T-helper 2 cell (primary cell): ENCODE measurements around the gene SLC26A2.
"Not testable (repeated sequence)": the region's sequence is repeated elsewhere in the genome, so short reads cannot be mapped to it uniquely, and the experiment has no call there.

ENCODE experiments used
- DNase-seq, 5 experiments: peaks; one replicate each; pipeline versions ENCODE4 v3.0.0 to v3.0.0-alpha.2; 2012 to 2022

The SLC26A2 gene

GRCh38 chr5:149937610-149938009 lies 22.9 kb upstream of the SLC26A2 start:
- DNase-seq, result no peak

- no peak for DNase-seq
Measured at GRCh38 chr5:149938279-149938678, 22.3 kb upstream of the SLC26A2 start.

- no peak for DNase-seq
Measured at GRCh38 chr5:149938791-149939358, 21.7 kb upstream of the SLC26A2 start.

GRCh38 chr5:149939546-149939945 lies 21.0 kb upstream of the SLC26A2 start:
- no peak for DNase-seq

GRCh38 chr5:149940077-149940574 lies 20.4 kb upstream of the SLC26A2 start:
- peak in 1 of 5 experiments; percentile 34 for DNase-seq

- no peak for DNase-seq
Measured at GRCh38 chr5:149940941-149941644, 19.5 kb upstream of the SLC26A2 start.

- DNase-seq, result no peak
Measured at GRCh38 chr5:149941795-149942194, 18.8 kb upstream of the SLC26A2 start.

GRCh38 chr5:149942199-149942598 lies 18.4 kb upstream of the SLC26A2 start:
- DNase-seq, result no peak

- DNase-seq, result not testable (repeated sequence)
Measured at GRCh38 chr5:149942741-149943169, 17.8 kb upstream of the SLC26A2 start.

GRCh38 chr5:149943177-149943949 lies 17.2 kb upstream of the SLC26A2 start:
- not testable (repeated sequence) for DNase-seq

- no peak for DNase-seq
Measured at GRCh38 chr5:149944666-149945065, 15.9 kb upstream of the SLC26A2 start, which contains the start of gene PDE6A. TSS of gene PDE6A (minus strand) at chr5:149944793. CDS start at chr5:149944673, 120 bp downstream.

- no peak for DNase-seq
Measured at GRCh38 chr5:149946118-149946517, 14.4 kb upstream of the SLC26A2 start.

GRCh38 chr5:149948993-149949392 lies 11.6 kb upstream of the SLC26A2 start:
- DNase-seq, result no peak

- no peak for DNase-seq
Measured at GRCh38 chr5:149951138-149951749, 9.3 kb upstream of the SLC26A2 start.

GRCh38 chr5:149953436-149954121 lies 7.0 kb upstream of the SLC26A2 start:
- no peak for DNase-seq

- no peak for DNase-seq
Measured at GRCh38 chr5:149954798-149955197, 5.8 kb upstream of the SLC26A2 start.

- no peak for DNase-seq
Measured at GRCh38 chr5:149956685-149957084, 3.9 kb upstream of the SLC26A2 start.

- no peak for DNase-seq
Measured at GRCh38 chr5:149957855-149958254, 2.7 kb upstream of the SLC26A2 start.

- DNase-seq, result peak in 4 of 5 experiments; percentile 18 to 80 (median 28)
Measured at GRCh38 chr5:149959406-149960236, 937 bp upstream of the SLC26A2 start.

GRCh38 chr5:149961186-149961685 lies 678 bp downstream of the SLC26A2 start:
- peak in 1 of 5 experiments; percentile 1 for DNase-seq

GRCh38 chr5:149961957-149962409 lies 1.4 kb downstream of the SLC26A2 start:
- peak in 1 of 5 experiments; percentile 14 for DNase-seq
